Measurements from ENCODE around the gene LCN15.

DNA sequence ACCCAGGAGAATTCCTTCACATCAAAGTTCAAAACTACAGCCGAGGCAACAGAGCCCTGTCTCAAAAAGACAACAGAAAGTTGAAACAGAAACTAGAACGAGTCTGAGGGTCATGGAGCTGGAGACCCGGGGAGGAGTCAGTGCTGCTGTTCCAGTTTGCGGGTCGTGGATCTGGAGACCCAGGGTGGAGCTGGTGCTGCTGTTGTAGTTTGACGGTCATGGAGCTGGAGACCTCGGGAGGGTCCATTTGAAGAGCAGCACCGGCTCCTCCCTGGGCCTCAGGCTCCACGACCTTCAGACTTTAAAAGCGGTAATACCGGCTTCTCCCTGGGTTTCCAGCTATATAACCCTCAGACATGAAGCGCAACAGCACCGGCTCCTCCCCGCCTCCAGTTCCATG is 13.0 kb upstream of the LCN15 start:
- no peak for TF ChIP-seq CTCF (IDR thresholded peaks at IDR 0.05)
- no peak for TF ChIP-seq POLR2A (IDR thresholded peaks at IDR 0.05)

All from Peyer's patch (tissue), 4 donors.